ENCODE data around the gene ICAM1.

The ICAM1 gene

GRCh38 chr19:10284960-10285278 is 14.0 kb downstream of the ICAM1 start:
- no peak for DNase-seq (ENCODE audit: extremely low read depth, low read depth)
- H3K4me3 ChIP-seq (replicated peaks; ENCODE audit: low read depth, low read length), result no peak overlapping the region
- no peak for TF ChIP-seq CTCF (IDR thresholded peaks at IDR 0.05; ENCODE audit: low read depth, low read length, missing control alignments)

DNA sequence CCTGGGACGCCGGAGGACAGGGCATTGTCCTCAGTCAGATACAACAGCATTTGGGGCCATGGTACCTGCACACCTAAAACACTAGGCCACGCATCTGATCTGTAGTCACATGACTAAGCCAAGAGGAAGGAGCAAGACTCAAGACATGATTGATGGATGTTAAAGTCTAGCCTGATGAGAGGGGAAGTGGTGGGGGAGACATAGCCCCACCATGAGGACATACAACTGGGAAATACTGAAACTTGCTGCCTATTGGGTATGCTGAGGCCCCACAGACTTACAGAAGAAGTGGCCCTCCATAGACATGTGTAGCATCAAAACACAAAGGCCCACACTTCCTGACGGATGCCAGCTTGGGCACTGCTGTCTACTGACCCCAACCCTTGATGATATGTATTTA is 14.5 kb downstream of the ICAM1 start:
- H3K4me3 ChIP-seq (replicated peaks; ENCODE audit: low read depth, low read length), result no peak overlapping the region
- TF ChIP-seq CTCF (IDR thresholded peaks at IDR 0.05; ENCODE audit: low read depth, low read length, missing control alignments), result no peak
- DNase-seq (ENCODE audit: extremely low read depth, low read depth), result no peak

GRCh38 chr19:10286803-10287737 is 16.1 kb downstream of the ICAM1 start, which contains the start of gene ICAM4:
TSS of gene ICAM4 (plus strand) at chr19:10286955. CDS start at chr19:10287013, 58 bp downstream.
- no peak within 1 kb of the TSS for H3K4me3 ChIP-seq (replicated peaks; ENCODE audit: low read depth, low read length)
- TF ChIP-seq CTCF (IDR thresholded peaks at IDR 0.05; ENCODE audit: low read depth, low read length, missing control alignments), result no peak
- no peak for DNase-seq (ENCODE audit: extremely low read depth, low read depth)

- TF ChIP-seq CTCF (IDR thresholded peaks at IDR 0.05; ENCODE audit: low read depth, low read length, missing control alignments), result no peak
- DNase-seq (ENCODE audit: extremely low read depth, low read depth), result no peak
- H3K4me3 ChIP-seq (replicated peaks; ENCODE audit: low read depth, low read length), result peak overlapping the region; percentile 49
Measured at GRCh38 chr19:10288662-10289166, 17.8 kb downstream of the ICAM1 start.

GRCh38 chr19:10289167-10289835 is 18.4 kb downstream of the ICAM1 start:
- TF ChIP-seq CTCF (IDR thresholded peaks at IDR 0.05; ENCODE audit: low read depth, low read length, missing control alignments), result no peak
- peak overlapping the region; percentile 49 for H3K4me3 ChIP-seq (replicated peaks; ENCODE audit: low read depth, low read length)
- DNase-seq (ENCODE audit: extremely low read depth, low read depth), result peak; percentile 44

GRCh38 chr19:10289836-10290356 is 19.0 kb downstream of the ICAM1 start, which contains the start of gene ICAM5:
TSS of gene ICAM5 (plus strand) at chr19:10289952. CDS start at chr19:10290044, 92 bp downstream.
- H3K4me3 ChIP-seq (replicated peaks; ENCODE audit: low read depth, low read length), result peak within 1 kb of the TSS; percentile 49
- no peak for TF ChIP-seq CTCF (IDR thresholded peaks at IDR 0.05; ENCODE audit: low read depth, low read length, missing control alignments)
- DNase-seq (ENCODE audit: extremely low read depth, low read depth), result no peak

Data from HFF-Myc (cell line).